Measurements from ENCODE around the gene USP10. TPM values are rescaled to one million over a fixed set of nuclear protein-coding genes. Genes with fewer than 3 reads are reported as not detected.

Gene USP10
- total and polyA plus RNA-seq, 2 donors (not counting 3 experiments of a cell fraction or from before 2014, with no cell fraction given): 84.0 to 115 TPM

DNA sequence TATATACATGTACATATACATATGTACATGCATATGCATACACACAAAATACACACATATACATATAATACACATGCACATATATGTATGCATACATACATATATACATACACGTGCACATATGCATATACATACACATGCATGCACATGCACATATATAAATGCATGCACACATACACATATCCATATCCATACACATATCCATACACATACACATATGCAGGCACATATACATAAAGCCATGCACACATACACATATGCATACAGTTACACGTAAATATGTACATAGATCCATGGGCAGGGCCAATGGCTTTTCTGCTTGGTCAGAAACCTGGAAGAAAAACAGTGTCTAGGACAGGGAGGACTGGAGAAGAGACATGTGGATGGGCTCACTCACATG lies 23.9 kb upstream of the USP10 start:
- ChIA-PET CTCF (no interaction called here), POLR2A (no interaction called here)
- no peaks in the 10 kb centered on the region for H4K20me1 ChIP-seq (replicated peaks; ENCODE audit: control insufficient read depth, extremely low read depth, insufficient read depth, low read length)
- FAIRE-seq (no peak), DNase-seq (ENCODE audit: low read depth, low spot score) (no peak)
- no peaks in the 10 kb centered on the region for H3K4me1 ChIP-seq (ENCODE audit: control insufficient read depth, extremely low read depth, insufficient read depth, low read length)
- intact Hi-C loops (cut with micrococcal nuclease) (no loop called here), dilution Hi-C loops (cut with MboI; ENCODE audit: extremely low pct_ligation_motif_present, low sequenced_read_pairs) (no loop called here)
- H3K4me2 ChIP-seq (ENCODE audit: insufficient read depth, low read length): no peak overlapping the region
- no peaks in the 10 kb centered on the region for H3K36me3 ChIP-seq (ENCODE audit: control insufficient read depth in 2 of 2, extremely low read depth in 1 of 2, insufficient read depth in 2 of 2, low read length in 2 of 2)
- no TSS peak for BruUV-seq (replicated peaks)
- H3K79me2 ChIP-seq (ENCODE audit: control insufficient read depth, insufficient read depth, low read length): no peaks in the 10 kb centered on the region
- H3K27me3 ChIP-seq (ENCODE audit: control insufficient read depth in 2 of 2, insufficient read depth in 2 of 2, low read length in 2 of 2): peaks cover 2 to 9% of the 10 kb centered on the region in 2 experiments
- no peak overlapping the region for H3K27ac ChIP-seq (ENCODE audit: insufficient read depth, low read depth, low read length)
- H3K9ac ChIP-seq (replicated peaks; ENCODE audit: extremely low read depth, insufficient read depth, low read length): no peak overlapping the region
- H3K9me1 ChIP-seq (replicated peaks; ENCODE audit: control insufficient read depth, extremely low read depth, insufficient read depth, low read length): no peaks in the 10 kb centered on the region
- H3K4me3 ChIP-seq (replicated peaks in 1 of 3; ENCODE audit: insufficient read depth in 1 of 3, low read depth in 1 of 3, low read length in 3 of 3): no peak overlapping the region
- TF ChIP-seq GATA2 (IDR thresholded peaks at IDR 0.05; ENCODE audit: insufficient read depth, insufficient read length, low read depth, low read length) (no peak), EZH2 (IDR thresholded peaks at IDR 0.05; ENCODE audit: borderline replicate concordance, low read depth, low read length, severe bottlenecking) (no peak), MYC (IDR thresholded peaks at IDR 0.05; ENCODE audit: low read depth, low read length) (no peak), POLR2A (IDR thresholded peaks at IDR 0.05; ENCODE audit: low read depth, low read length) (no peak), POLR2AphosphoS5 (IDR thresholded peaks at IDR 0.05; ENCODE audit: insufficient read depth, low read depth, low read length) (no peak), FOS (IDR thresholded peaks at IDR 0.05; ENCODE audit: borderline replicate concordance, insufficient read depth, low read length) (no peak), JUN (IDR thresholded peaks at IDR 0.05; ENCODE audit: borderline replicate concordance, insufficient read depth, insufficient read length, low read depth) (no peak), CTCF (IDR thresholded peaks at IDR 0.05; ENCODE audit: extremely low read depth in 1 of 2, insufficient read depth in 1 of 2, low read depth in 1 of 2, low read length in 2 of 2) (no peak)
- TF ChIP-seq, protein P1, sequence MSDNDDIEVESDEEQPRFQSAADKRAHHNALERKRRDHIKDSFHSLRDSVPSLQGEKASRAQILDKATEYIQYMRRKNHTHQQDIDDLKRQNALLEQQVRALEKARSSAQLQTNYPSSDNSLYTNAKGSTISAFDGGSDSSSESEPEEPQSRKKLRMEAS (IDR thresholded peaks at IDR 0.05; ENCODE audit: insufficient read depth, insufficient read length): no peak
- H3K9me3 ChIP-seq (replicated peaks; ENCODE audit: control insufficient read depth, insufficient read depth, low read length): no peaks in the 10 kb centered on the region
- no peak overlapping the region for H2AFZ ChIP-seq (ENCODE audit: low read depth, low read length)

Measured in endothelial cell of umbilical vein (primary cell).